Activated CD8-positive, alpha-beta memory T cell treated with anti-CD3 and anti-CD28 coated beads, Interleukin-2, amount 50 U/mL, for 1 hour (primary cell): ENCODE data around the gene GAS2L1.
A peak's percentile ranks its signal among the peaks of the same experiment; 100 is the strongest.

Source experiments
- DNase-seq: peaks from one replicate; pipeline ENCODE4 v3.0.0-alpha.2; 2020; ENCODE audit errors: extremely low read depth

The GAS2L1 gene

DNA sequence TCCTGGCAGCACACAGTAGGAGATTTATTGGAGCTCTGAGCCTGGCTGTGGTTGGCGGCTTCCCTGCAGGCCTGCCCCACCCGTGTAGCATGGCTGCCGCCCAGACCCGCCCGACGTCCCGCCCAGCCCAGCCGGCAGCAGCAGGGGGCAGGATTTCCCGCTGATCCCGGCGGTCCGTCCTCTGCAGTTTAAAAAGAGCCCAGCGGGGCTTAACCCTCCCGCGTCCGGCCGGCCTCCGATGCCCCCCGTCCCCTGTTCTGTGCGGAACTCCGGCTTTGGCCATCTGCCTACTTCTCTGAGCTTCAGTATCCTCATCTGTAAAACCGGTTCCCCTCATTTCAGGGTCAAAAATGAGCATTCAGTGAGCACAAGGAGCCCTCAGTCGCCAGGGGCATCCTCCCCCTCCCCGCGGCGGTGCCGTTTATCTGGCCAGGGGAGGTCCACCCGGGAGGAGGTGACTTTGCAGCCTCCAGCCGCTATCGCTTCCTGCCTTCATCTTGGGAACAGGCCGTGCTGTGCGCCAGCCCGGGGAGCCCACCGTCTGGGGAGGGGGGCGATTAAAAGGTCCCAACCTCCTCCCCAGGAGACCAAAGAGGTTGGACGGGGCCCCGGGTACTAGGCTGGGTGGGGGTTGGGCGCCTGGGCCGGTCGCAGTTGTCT, at the start of gene GAS2L1:
TSS of gene GAS2L1 (plus strand) at position 476 of the 660 bp plus-strand sequence. CDS start 1,456 bp downstream, outside the sequence.
- no peak for DNase-seq

DNA sequence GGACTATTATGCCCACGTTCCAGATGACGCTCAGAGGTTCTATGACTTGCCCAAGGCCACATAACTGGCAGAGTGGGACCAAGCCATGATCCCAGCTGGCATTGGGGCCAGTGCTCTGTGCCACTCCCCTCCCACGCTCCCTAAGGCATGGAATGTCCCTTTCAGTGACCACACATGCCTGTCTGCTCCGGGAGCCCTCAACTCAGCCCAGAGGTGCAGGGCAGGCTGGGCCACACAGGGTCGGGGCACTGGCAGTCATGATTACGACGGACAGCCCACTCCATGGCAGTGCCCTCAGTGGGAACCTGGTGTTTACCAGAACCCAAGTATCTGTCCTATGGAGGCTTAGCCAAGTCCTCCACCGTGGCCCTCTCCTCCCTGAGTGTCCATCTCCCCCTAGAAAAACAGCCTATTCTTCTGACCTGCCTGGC, 48.7 kb upstream of the GAS2L1 start:
- no peak for DNase-seq

DNA sequence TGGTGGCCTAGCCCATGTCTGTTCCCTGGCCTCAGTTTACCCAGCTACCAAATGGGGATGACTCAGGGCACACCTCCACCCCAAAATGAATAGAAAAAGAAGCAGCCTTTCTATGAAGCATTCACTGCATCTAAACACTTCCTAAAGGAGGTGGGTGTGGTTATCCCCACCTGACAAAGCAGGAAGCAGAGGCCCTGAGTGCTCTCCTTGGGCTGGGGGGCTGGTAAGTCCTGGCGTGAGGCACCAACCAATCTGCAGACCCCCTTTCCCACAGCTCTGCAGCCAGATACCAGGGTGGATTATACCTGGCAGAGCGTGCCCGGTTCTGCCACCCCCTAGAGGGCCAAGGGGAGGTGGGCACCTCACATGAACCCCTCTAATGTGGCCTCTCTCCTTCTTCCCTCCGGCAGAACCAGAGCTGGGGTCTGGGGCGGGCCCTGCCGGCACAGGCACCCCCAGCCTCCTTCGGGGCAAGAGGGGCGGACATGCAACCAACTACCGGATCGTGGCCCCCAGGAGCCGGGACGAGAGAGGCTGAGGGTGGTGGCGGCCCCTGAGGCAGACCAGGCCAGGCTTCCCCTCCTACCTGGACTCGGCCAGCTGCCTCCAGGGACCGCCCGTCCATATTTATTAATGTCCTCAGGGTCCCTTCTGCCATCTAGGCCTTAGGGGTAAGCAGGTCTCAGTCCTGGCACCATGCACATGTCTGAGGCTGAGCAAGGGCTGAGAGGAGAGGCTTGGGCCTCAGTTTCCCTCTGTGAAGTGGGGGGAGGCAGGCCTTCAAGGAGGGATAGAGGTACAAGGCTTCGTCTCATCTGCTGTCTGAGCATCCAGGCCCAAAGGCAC, 47.8 kb upstream of the GAS2L1 start:
- no peak for DNase-seq

DNA sequence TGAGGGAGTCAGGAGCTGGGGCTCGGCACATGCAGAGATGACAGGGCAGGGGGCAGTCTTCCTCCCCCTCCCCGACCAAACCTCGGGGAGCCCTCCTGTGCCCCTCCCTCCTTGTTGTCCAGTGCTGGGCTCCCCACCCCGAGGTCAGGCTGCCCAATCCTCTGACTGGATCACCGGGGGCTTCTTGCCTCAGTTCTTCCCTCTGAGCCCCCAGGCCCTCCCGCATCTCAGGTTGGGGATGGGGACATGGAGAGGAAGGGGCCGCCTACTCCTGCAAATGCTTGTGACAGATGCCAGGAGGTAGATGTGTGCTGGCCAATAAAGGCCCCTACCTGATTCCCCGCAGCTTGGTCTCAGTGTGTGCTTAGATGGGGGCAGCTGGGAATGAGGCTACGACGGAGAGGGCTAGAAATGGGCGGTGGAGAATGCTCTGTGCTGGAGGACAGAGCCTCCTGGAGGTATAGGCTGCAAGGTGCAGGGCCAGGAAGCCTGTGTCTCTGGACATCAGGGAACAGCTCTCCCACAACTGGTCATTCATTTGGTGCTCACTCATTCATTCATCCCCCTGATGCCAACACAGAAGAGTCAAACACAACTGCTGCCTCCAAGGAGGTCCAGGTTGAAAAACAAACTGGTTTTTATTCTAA, 47.1 kb upstream of the GAS2L1 start:
- DNase-seq: no peak

DNA sequence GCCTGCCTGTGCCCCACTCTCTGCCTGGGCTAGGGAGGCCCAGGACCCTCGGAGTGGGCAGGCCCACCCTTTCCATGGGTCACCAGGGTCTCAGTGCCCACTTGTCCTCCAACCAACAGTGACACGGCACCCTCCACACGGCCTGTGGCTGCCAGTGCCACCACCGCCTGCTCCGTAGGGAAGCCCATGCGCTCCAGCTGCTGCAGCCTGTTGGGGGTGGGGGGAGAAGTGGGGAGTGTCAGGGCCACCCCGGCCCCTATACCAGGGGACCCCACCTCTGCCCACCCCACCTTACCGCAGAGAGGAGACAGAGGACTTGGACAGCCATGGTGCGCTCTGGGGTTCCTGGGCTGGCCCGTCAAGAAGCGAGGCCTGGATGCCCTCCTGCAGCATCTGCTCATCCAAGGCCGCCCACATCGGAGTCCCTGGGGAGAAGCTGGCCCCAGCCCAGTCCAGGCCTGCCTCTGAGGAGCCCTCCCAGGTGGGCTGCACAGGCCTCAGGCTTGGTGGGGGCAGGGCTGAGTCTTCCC, 46.4 kb upstream of the GAS2L1 start:
- no peak for DNase-seq

DNA sequence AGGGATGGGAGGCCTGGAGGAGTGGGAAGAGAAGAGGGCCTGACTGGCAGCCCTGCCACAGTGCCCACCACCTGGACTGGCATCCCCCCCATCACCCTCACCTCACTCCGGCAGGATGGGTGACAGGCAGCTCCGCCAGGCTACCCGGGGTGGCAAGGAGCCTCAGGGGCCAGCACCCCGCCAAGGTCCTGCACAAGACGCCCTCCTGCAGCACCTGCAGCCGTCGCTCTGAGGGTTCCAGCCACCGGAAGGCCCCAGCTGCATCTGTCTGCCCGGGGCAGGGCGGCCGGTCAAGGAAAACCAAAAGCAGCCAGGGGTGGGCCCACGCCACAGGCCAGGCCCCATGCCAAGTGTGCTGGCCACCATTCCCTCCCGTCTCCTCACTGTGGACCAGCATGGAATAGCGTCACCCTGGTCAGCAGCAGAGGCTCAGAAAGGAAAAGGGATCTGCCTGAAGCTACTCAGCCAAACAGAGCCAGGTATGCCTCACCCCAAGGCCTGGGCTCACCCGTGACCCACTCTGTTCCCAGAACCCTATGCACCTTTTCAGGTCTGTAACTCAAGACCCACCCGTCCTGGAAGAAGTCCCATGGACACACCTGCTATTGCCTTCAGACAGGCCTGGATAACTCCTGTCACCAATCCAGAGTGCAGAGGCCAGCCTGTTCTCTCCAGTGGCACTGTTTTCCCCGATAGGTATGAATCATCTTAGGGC, 45.7 kb upstream of the GAS2L1 start:
- DNase-seq: no peak

DNA sequence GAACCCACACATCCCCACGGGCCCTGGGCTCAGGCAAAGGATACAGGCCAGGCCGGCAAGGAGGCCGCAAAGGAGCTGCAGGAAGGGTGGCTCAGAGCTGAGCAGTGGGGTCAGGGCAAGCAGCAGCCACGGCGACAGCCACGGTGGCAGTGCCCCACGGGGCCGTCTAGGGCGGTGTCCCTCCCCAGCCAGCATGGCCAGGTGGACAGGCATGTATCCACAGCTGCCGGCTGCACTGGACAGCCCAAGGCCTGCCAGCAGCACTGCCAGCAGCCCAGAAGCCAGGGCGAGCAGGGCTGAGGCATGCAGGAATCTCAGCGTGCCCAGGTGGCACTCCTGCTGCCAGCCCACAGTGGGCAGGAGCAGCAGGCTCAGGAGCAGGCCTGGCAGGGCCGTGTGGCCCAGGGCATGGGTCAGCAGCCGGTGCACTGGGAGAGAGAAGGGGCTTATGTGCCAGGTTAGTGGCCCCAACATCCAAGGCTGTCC, 42.6 kb upstream of the GAS2L1 start:
- no peak for DNase-seq

DNA sequence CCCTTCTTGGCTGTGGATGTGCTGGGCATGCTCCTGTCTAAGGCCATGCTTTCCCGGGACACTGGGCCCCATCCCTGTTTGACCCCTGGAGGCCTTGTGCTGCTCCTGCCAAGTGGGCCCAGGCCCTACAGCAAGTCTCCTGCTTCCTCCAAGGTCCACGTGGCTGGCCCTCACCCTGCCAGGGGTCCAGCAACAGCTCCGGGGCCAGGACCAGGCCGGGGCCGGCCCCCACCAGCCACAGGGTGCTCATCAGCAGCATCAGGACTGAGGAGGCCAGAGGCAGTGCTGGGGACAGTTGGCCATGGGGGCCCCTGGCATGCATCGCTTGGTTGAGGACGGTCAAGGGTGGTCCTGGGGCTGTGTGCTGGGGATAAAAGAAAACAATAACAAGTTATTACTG, 41.1 kb upstream of the GAS2L1 start:
- DNase-seq: no peak

DNA sequence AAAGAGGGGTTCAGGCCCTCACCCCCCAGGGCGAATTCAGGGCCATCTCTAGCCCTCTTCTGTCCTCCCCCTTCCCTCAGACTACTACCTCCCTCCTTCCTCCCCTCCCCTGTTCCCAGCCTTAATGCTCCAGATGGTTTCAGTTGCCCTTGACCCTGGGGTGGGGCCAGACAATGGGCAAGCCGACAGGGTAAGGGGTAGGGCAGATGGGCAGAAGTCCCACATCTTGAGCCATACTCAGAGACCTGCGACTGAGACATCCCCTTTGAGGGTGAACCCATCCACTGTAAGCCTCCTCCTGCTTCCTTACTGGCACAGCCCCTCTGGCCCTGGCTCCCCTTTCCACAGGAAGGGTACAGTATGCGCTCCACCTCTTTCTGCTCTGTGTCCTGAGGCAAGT, 40.5 kb upstream of the GAS2L1 start:
- DNase-seq: no peak

DNA sequence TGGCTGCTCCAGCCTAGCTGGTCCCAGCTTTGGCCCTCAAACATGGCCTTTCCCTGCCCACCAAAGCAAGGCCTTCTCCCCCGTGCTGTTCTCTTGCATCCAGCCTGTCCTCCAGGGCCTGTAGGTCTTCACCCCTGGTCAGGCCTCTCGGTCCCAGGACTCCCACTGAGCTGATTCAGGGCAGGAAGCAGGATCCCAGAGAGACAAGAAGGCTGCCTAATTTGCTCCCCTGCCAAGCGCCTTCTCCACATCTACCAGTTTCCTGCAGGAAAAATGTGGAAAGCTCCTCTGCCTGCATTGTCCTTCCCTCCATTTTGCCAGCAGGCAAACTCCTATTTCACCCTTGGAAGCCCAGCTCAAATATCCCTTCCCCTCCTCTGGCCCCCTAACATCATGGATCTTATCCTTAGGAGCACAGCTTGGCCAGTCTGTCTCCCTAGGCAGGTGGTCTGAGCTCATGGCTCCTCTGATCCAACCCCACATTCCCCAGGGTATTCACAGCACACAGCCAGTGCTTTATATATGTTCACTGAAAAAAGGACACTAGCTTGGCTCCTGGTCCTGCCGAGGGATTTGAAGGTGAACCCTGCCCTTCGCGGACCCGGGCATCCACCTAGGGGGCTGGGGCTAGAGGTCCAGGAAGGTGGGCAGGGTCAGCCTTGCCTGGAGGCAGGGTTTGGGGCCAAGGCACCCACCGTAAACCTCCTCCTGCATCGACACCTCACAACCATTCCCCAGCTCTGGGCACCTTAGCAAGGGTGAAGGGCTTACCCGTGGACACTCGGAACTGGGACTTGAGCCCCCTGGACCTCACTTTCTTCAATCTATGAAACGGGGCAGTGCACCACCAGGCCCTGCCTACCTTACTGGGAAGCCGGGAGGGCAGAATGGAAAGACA, 39.6 kb upstream of the GAS2L1 start:
- DNase-seq: no peak

DNA sequence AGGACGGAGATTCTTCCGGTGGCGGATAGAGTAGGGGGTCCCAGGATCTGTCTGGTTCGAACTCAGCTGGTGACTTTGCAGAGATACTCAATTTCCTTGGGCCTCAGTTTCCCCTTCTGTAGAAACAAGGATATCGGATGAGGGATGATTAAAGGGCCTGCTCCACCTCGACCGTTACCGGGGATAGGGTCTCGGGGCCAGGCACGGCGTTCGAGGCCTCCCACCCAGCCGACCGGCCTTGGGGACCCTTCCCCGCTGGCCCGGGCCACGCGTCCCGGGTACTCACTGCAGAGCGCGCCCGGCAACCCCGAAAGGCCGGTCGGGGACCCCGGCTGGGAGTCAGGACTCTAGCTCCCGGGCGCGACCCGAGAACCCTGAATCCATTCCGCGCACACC, 39.0 kb upstream of the GAS2L1 start:
- no peak for DNase-seq

DNA sequence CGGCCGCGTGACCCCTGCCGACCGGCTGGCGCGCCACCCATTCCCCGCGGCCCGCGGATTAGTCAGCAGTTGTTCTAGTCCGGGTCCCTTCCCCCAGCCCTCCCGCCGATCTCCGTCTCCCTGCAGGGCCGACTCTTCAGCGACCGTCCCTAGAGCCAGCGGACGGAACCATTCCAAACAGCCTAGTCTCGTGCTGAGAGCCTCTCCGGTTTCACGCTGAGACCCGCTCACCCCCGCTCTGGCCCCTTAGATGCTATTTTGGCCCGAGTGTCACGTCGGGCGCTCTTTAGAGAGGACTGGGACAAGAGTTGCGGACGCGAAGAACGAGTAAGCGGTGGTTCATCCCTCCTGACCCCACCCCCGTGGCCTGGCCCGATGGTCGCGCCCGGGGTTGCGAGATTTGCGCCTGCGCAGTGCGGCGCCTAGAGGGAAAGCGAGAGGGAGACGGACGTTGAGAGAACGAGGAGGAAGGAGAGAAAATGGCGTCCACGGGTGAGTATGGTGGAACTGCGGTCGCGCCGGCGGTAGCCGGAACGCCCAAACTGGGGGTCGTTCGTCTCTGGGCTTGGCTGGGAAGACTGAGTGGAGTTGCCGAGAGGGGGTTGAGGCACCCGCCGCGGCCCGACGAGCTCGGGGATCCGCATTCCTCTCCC, 38.5 kb upstream of the GAS2L1 start, which contains the start of the genes EWSR1 and RHBDD3:
TSS of gene EWSR1 (plus strand) at position 411 of the 653 bp plus-strand sequence. CDS start at position 480, 69 bp downstream.
TSS of gene RHBDD3 (minus strand) at position 124 of the 653 bp plus-strand sequence. CDS start 2,355 bp downstream, outside the sequence.
- peak; percentile 89 for DNase-seq

DNA sequence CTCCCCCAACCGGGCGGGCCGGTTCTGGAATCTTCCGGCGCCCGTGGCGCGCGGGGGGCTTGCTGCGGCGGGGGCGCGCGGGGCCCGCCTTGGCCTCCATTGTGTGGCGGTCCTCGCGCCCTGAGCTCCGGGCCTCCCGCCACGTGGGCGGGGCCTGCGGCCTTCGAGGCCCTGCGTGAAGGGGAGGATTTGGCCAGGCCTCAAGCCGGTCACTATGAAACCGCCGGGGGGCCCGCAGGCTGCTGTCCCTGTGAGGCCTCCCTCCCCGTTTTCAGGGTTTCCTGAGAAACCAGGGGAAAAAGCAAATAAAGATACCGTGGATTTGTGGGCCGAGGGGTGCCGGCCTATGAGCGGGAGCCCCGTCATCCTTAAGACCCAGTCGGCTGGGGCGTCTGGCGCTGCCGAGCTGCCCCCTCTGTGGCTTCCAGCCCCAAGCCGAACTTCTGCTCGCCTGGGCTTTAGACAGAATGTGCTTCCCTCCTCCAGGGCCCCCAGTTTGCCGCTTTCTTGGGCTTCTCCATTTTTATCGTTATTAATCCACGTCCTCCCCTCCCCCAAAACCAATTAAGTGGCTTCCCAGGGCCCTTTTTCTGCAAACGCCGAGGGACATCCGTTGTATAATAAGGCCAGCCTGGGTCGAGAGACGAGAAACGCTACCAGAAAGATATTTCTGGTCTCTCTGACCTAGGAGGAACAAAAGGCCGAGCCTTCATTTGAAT, 37.8 kb upstream of the GAS2L1 start:
- no peak for DNase-seq

DNA sequence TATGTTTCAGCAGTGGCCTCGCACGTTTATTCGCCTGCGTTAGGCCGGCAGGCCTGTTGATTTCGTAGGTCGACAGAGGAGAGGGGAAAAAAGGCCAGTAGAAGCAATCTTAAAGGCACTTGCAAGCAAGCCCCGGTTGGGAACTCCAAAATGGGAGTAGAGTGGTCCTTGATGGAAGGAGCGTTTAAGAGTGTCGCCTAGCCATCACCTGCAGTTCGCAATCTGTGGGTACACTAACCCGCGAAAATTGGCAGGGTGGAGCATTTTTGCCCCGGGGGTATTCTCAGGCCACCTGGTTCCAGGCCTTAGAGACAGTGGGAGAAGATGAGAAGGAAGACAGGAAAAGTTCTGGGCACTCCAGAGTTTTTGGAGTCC, 37.2 kb upstream of the GAS2L1 start:
- DNase-seq: no peak

DNA sequence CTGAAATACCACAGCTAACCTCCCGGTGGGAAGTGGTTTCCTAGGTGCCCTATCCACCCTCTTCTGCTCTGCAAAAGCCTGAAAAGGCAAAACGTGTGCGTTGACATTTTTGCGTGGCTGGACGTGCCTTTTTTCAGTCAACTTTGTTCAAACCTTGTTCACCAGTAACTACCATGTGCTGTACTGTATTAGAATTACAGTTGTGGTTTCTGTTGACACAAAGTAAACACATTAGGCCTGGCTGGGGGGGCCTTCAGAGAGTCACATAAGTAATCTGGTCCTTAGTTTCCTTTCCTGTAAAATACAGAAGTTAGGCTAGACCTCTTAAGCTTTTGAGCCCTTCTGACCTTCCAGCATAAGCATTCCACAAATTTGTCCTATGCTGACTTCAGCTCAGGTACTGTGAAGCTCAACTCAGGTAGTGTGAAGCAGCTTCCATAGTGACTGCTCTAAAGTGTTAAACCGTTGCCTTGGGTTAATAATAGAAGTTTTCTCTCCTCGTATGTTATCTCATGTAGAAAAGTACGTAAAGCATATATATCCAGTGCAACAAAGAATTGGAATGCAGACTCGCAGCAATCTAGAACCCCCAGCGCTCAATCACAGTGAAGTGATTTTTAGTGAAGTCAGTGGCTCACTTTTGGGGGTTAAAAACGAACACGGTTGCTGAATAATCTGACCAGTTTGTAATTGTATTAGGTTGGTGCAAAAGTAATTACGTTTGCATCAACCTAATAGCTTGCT, 36.5 kb upstream of the GAS2L1 start:
- no peak for DNase-seq

DNA sequence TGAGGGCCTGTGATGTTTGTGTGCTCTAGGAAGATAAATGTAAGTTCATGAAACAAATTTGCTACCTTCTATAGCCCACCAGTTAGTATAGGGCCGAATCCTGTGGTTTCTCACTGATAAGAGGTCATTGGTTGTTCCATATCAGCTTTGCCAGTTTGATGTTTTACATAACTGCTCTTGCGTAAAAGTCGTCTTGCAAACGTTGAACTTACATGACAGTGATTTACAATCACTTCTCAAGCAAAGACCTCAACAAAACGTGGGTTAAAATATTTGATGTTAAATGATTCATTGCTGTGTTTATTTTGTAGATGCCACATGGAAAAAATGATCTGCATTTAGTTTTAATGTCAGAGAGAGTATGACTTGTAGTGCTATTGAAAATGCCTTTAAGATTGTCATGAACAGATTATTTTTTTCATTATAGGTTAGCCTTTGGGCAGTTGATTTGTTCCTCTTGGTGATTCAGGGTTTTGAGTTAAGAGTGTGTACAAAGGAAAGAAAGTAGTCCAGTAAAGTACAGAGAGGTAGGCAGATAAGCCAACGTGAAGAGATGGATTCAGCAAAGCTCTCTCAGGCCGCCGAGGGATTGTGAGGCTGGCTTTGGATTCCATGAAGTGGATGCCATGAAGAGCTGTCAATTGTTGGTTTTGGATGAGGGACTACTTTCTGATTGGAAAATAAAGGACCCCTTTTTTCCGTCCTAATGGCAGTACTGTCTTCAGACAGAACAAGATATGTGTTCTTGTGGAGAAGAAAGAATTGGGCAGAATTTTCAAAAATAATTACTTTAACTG, 35.8 kb upstream of the GAS2L1 start:
- DNase-seq: no peak

DNA sequence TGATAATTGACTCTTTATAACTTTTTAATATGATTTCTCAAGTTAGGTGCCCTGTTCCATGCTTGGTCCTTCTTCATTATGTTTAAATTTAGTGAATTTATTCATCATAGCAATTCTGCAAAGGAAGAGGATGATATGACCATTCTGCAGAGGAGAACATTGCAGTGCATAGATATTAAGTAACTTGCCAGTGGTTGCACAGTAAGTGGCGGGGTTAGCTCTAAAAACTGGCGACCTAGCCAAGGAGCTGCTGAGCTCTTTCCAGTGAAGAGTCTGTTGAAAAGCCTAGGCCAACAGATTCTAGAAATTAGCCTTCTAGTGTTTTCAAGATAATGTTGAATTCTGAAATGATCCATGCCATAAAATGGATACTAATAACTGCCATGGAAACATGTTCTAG, 33.8 kb upstream of the GAS2L1 start:
- DNase-seq: no peak

DNA sequence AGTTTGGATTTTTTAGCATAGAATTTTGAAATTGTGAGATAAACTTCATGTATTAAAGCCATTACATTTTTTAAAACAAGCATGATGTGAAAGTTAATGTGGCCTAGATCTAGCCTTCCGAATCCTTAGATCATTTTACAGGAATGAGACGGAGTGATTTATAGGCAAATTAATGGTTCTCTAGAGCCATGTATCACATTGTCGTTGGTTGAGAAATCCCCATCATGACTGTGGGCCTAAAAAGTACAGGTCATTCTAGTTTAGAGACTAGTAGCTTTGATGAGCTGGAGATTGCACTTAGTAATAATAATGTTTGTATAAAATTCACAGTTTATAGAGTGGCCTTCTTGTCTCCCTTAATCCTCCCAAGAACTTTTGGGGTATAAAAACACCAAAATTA, 31.3 kb upstream of the GAS2L1 start:
- no peak for DNase-seq
